ENCODE data around the gene PHF21B.

GRCh38 chr22:44891293-44891747 lies 118.5 kb downstream of the PHF21B start:
- TF ChIP-seq POLR2A (IDR thresholded peaks at IDR 0.05) = no peak
- TF ChIP-seq CTCF (IDR thresholded peaks at IDR 0.05) = no peak
